ENCODE measurements around the gene LUZP2.

- TF ChIP-seq CTCF (IDR thresholded peaks at IDR 0.05), result no peak
- TF ChIP-seq EP300 (IDR thresholded peaks at IDR 0.05), result no peak
- TF ChIP-seq POLR2AphosphoS5 (IDR thresholded peaks at IDR 0.05), result no peak
Observed at GRCh38 chr11:24842308-24842707, 345.5 kb downstream of the LUZP2 start.
